ENCODE results near the gene SEL1L3.

The SEL1L3 gene

DNA sequence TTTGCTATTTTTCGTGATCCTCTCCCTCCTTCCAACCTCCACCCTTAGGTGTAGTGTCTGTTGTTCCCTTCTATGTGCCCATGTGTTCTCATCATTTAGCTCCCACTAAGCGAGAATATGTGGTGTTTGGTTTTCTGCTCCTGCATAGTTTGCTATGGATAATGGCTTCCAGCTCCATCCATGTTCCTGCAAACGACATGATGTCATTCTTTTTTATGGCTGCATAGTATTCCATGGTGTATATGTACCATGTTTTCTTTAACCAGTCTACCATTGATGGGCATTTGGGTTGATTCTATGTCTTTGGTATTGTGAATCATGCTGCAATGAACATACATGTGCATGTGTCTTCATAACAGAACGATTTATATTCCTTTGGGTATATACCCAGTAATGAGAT lies 102.7 kb downstream of the SEL1L3 start:
- TF ChIP-seq, protein P1, sequence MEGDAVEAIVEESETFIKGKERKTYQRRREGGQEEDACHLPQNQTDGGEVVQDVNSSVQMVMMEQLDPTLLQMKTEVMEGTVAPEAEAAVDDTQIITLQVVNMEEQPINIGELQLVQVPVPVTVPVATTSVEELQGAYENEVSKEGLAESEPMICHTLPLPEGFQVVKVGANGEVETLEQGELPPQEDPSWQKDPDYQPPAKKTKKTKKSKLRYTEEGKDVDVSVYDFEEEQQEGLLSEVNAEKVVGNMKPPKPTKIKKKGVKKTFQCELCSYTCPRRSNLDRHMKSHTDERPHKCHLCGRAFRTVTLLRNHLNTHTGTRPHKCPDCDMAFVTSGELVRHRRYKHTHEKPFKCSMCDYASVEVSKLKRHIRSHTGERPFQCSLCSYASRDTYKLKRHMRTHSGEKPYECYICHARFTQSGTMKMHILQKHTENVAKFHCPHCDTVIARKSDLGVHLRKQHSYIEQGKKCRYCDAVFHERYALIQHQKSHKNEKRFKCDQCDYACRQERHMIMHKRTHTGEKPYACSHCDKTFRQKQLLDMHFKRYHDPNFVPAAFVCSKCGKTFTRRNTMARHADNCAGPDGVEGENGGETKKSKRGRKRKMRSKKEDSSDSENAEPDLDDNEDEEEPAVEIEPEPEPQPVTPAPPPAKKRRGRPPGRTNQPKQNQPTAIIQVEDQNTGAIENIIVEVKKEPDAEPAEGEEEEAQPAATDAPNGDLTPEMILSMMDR (IDR thresholded peaks at IDR 0.05; ENCODE audit: low read length, missing control alignments) = no peak
- no peak overlapping the region for H3K4me3 ChIP-seq (replicated peaks; ENCODE audit: low read depth, low read length)
- no peak for DNase-seq (ENCODE audit: low read depth)

DNA sequence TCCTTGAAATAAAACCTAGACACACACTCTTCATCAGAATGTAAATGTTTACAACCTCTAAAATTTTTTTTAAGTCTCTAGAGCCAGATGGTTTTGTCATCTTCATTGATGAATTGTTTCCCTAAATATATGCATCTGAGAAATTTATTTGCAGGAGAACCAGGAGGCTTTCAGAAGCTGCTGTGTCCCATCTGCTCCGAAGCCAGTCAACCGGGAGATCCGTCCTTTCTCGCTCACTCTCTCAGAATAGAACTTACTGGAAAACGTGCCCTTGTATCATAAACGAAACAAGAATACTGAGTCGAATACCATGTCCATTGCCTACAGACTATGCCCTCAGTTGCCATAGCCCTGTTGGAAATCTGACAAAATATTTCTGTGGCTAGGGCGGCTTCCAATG lies 103.7 kb downstream of the SEL1L3 start:
- no peak overlapping the region for H3K4me3 ChIP-seq (replicated peaks; ENCODE audit: low read depth, low read length)
- TF ChIP-seq, protein P1 (IDR thresholded peaks at IDR 0.05; ENCODE audit: low read length, missing control alignments) = no peak
- DNase-seq (ENCODE audit: low read depth) = no peak

DNA sequence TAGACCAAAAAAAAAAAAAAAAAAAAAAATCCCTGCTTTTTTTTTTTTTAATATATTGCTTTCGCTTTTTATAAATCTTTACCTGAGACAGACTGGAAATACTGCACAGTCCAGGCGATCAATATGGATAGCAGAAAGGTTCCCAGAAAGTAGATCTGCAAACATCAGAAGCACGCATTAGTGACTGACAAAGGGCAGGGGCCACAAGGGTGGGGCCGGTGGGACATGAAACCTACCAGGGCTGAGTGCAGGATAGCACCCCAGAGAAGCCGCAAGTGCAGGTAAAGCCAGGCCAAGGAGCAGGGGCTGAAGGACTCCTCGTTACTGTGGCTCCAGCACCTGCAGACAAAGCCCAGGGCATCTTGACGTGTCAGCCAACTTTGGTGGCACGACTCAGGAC lies 105.3 kb downstream of the SEL1L3 start:
- DNase-seq (ENCODE audit: low read depth) = no peak
- TF ChIP-seq, protein P1 (IDR thresholded peaks at IDR 0.05; ENCODE audit: low read length, missing control alignments) = no peak
- H3K4me3 ChIP-seq (replicated peaks; ENCODE audit: low read depth, low read length) = no peak overlapping the region

DNA sequence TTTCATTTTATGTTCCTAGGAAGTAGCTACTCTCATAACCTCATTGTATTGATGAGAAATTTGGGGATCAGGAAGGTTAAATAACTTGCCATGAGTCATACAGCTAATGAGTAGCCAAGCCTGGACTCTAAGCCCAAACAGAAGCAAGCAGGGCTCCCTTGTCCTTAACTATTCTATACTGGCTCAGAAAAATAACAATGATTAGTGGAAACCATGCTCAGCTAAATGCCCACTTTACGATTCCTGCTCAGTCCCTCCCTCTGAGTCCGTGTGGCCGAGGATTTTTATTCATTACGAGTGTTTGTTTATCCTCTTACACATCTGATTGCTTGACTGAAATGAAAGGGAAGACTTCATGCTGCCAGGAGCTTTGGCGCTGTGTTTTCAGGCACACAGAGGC lies 106.3 kb downstream of the SEL1L3 start:
- no peak overlapping the region for H3K4me3 ChIP-seq (replicated peaks; ENCODE audit: low read depth, low read length)
- DNase-seq (ENCODE audit: low read depth) = no peak
- TF ChIP-seq, protein P1 (IDR thresholded peaks at IDR 0.05; ENCODE audit: low read length, missing control alignments) = no peak

DNA sequence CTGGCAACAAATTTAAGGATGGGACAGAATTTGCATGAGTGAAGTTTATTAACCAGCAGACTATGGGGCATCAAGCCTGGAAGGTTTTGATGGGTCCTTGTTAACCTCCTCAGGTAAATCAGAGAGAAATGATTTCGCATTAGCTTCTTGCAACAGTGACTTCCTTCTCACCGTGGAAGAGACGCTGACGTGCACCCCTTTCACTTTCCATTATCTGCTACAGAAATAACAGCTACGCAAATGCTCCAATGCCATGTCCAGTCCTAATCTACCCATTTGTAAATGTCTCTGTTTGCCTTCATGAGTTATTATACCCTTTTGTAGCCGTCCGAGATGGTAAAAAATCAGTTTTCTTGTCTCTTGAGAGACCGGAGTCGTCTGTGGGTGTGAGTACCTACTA lies 106.9 kb downstream of the SEL1L3 start:
- DNase-seq (ENCODE audit: low read depth) = no peak
- H3K4me3 ChIP-seq (replicated peaks; ENCODE audit: low read depth, low read length) = no peak overlapping the region
- TF ChIP-seq, protein P1 (IDR thresholded peaks at IDR 0.05; ENCODE audit: low read length, missing control alignments) = no peak

DNA sequence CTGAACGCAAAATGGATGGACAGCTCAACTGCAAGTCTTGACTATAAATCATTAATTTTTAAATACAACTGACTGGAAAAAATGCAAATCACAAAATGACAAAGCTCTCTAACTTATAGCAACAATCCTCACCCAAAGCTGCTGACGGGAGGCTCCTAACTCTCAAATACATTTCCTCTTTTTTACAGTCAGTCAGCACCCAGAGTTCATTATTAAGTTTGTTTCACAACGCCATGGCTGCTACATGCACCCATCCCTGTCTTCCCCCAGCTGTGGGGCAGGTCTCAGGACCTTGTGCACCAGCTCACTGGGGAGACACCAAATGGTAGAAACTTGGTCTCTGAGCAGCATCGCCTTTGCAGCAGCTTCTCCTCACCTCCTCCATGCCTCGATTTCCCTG lies 109.5 kb downstream of the SEL1L3 start:
- TF ChIP-seq, protein P1 (IDR thresholded peaks at IDR 0.05; ENCODE audit: low read length, missing control alignments) = no peak
- H3K4me3 ChIP-seq (replicated peaks; ENCODE audit: low read depth, low read length) = no peak overlapping the region
- DNase-seq (ENCODE audit: low read depth) = no peak

DNA sequence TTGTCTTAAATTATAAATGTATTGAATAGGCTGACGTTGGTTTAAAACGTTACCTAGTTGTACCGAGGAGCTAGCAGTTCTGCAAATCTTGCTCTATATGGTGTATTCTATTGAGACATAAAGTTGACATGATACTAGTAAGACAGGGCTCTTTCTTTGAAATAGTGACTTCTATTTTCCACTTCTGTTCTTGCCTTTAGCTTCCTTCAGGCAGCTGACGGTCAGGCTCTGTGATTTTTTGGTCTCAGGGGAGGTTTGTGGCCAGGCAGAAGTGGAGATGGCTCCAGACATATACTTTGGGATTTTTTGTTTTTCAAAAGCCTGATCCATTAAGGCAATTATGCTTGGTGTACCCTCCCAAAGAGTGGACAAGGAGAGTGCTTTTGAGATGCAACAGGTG lies 111.9 kb downstream of the SEL1L3 start:
- TF ChIP-seq, protein P1 (IDR thresholded peaks at IDR 0.05; ENCODE audit: low read length, missing control alignments) = no peak
- no peak overlapping the region for H3K4me3 ChIP-seq (replicated peaks; ENCODE audit: low read depth, low read length)
- no peak for DNase-seq (ENCODE audit: low read depth)
